ENCODE data around the gene ST6GAL1. TPM values are rescaled to one million over a fixed set of nuclear protein-coding genes. Genes with fewer than 3 reads are reported as not detected.
"Not testable (repeated sequence)": the region's sequence is repeated elsewhere in the genome, so short reads cannot be mapped to it uniquely, and the experiment has no call there.

Gene ST6GAL1
- total RNA-seq, 2 donors from 2014 or later, result 57.2 to 81.8 TPM

DNA sequence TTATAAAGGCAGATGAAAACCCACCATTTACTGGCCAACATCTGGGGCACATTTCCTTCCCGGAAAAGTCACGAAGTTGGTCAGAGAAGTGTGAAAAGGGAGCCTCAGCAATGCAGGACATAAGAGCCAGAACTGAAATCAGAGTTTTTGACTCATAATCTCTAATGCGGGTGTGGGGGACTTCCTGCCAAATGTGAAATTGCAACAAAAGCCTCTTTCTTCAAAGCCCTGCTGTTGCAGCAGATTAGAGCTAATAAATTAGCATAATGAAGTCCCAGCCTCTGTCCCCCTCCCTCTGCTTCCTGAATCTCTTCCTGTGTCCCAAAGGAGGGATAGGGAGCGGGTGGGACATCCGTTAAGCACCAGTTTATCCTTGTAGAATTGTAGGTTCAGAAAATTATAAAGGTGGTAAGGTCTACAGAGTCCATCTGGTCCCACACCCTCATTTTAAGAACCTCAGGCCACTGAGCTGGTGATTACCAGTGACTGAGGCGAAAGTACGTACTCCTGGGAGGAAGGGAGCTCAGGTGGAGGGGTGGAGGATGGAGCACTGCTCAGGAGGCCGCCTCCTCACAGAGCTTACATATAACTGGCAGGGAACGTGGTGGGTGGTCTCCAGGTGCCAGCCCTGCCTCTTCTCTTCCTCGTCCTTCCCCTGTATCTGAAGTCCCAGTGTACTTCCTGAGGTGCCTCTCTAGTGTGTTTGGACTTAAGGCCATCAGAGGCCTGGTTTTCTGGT lies 35.0 kb downstream of the ST6GAL1 start:
- no peak overlapping the region for H3K27ac ChIP-seq
- no peaks in the 10 kb centered on the region for H3K27me3 ChIP-seq
- TF ChIP-seq, protein P1, sequence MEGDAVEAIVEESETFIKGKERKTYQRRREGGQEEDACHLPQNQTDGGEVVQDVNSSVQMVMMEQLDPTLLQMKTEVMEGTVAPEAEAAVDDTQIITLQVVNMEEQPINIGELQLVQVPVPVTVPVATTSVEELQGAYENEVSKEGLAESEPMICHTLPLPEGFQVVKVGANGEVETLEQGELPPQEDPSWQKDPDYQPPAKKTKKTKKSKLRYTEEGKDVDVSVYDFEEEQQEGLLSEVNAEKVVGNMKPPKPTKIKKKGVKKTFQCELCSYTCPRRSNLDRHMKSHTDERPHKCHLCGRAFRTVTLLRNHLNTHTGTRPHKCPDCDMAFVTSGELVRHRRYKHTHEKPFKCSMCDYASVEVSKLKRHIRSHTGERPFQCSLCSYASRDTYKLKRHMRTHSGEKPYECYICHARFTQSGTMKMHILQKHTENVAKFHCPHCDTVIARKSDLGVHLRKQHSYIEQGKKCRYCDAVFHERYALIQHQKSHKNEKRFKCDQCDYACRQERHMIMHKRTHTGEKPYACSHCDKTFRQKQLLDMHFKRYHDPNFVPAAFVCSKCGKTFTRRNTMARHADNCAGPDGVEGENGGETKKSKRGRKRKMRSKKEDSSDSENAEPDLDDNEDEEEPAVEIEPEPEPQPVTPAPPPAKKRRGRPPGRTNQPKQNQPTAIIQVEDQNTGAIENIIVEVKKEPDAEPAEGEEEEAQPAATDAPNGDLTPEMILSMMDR (IDR thresholded peaks at IDR 0.05), result no peak
- no peaks in the 10 kb centered on the region for H3K9me3 ChIP-seq
- H3K4me1 ChIP-seq, result no peaks in the 10 kb centered on the region
- no peak overlapping the region for H3K4me3 ChIP-seq
- intact Hi-C loops (cut with DNase I), result no loop called here
- DNase-seq, result no peak
- H3K36me3 ChIP-seq, result no peaks in the 10 kb centered on the region
- no peak overlapping the region for H3K9ac ChIP-seq (ENCODE audit: low read depth in 2 of 2, low read length in 2 of 2)

DNA sequence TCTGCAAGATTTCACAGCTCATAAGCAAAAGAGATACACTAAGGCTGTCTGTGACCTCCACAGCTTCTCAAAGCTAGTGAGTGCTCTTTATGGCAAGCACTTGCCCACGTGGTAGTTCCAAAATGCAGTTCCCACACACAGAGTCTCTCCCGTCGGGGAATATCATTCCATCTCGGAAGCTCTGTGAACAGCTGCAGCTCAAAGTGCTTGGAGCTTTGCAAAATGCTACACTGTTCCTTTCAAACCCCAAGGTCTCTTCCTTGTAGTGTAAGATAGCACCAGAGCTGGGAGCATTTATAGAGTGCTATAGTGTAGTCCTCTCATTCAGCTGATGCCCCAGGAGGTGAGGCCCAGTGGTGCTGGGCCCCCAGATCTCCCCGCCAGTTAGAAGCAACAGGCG lies 36.1 kb downstream of the ST6GAL1 start:
- Histone ChIP-seq H3K9ac (ENCODE audit: low read depth in 2 of 2, low read length in 2 of 2) (no peak overlapping the region), H3K27me3 (no peaks in the 10 kb centered on the region), H3K27ac (no peak overlapping the region), H3K4me3 (no peak overlapping the region), H3K4me1 (no peaks in the 10 kb centered on the region), H3K36me3 (no peaks in the 10 kb centered on the region), H3K9me3 (no peaks in the 10 kb centered on the region)
- TF ChIP-seq, protein P1 (IDR thresholded peaks at IDR 0.05), result no peak
- DNase-seq, result no peak
- intact Hi-C loops (cut with DNase I), result no loop called here

DNA sequence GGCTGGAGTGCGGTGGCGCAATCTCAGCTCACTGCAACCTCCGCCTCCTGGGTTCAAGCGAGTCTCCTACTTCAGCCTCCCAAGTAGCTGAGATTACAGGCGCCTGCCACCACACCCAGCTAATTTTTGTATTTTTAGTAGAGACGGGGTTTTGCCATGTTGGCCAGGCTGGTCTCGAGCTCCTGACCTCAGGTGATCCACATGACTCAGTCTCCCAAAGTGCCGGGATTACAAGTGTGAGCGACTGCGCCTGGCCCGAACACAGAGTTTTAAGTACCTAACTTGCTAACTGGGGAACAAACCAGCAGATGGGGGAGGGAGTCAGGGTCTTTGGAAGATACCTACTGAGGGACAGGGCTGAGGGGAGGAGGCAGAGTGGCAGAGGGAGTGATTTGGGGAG lies 36.9 kb downstream of the ST6GAL1 start:
- intact Hi-C loops (cut with DNase I); DNase-seq; H3K9me3 ChIP-seq: not testable (repeated sequence)

DNA sequence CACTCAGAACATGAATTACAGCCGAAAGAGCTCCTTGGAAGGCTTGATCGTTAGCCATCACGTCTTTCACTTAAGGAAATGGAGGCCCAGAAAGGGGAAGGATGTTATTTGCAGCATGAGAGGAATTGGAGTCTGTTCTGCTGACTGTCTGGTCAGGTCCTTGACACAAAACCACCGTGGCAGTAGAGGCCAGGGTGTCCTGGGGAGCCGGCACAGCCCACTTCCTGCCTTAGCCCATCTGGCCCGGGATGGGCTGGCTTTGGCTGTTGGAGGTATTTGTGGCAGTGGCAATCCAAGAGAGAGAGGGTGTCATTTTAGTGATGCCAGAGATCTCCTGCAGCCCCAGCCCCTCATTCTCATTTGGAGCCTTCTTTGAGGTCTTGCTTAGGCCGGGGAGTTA lies 37.4 kb downstream of the ST6GAL1 start:
- Histone ChIP-seq H3K27me3 (no peaks in the 10 kb centered on the region), H3K9me3 (no peaks in the 10 kb centered on the region), H3K36me3 (no peaks in the 10 kb centered on the region), H3K4me1 (no peaks in the 10 kb centered on the region), H3K27ac (no peak overlapping the region), H3K9ac (ENCODE audit: low read depth in 2 of 2, low read length in 2 of 2) (no peak overlapping the region), H3K4me3 (no peak overlapping the region)
- DNase-seq, result no peak
- intact Hi-C loops (cut with DNase I), result no loop called here
- TF ChIP-seq, protein P1 (IDR thresholded peaks at IDR 0.05), result no peak

More for the DNA sequence above, 36.9 kb downstream of the ST6GAL1 start:
- not testable (repeated sequence) for H3K9ac ChIP-seq (ENCODE audit: low read depth in 2 of 2, low read length in 2 of 2); H3K36me3 ChIP-seq; H3K27me3 ChIP-seq; H3K4me1 ChIP-seq; H3K4me3 ChIP-seq; H3K27ac ChIP-seq

DNA sequence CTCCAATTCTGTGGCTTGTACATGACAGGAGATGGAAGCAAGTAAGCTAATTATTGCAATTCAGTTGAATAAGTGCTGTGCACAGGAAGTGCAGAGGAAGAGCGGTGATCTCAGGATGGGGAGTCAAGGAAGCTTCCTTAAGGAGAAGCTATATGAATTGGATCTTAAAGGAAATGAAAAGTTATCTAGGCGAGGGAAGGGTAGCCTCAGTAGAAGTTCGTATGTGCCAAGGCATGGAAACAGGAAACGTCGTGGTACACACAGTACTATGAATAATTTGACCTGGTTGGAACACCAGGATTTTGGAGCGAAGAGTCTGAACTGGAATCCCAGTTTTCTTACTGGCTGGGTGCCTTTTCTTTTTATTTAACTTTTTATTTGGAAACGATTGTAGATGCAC lies 39.3 kb downstream of the ST6GAL1 start:
- Histone ChIP-seq H3K27ac (no peak overlapping the region), H3K9ac (ENCODE audit: low read depth in 2 of 2, low read length in 2 of 2) (no peak overlapping the region), H3K36me3 (no peaks in the 10 kb centered on the region), H3K27me3 (no peaks in the 10 kb centered on the region), H3K4me3 (no peak overlapping the region), H3K9me3 (no peaks in the 10 kb centered on the region), H3K4me1 (no peaks in the 10 kb centered on the region)
- DNase-seq, result no peak
- TF ChIP-seq, protein P1 (IDR thresholded peaks at IDR 0.05), result no peak
- intact Hi-C loops (cut with DNase I), result no loop called here

DNA sequence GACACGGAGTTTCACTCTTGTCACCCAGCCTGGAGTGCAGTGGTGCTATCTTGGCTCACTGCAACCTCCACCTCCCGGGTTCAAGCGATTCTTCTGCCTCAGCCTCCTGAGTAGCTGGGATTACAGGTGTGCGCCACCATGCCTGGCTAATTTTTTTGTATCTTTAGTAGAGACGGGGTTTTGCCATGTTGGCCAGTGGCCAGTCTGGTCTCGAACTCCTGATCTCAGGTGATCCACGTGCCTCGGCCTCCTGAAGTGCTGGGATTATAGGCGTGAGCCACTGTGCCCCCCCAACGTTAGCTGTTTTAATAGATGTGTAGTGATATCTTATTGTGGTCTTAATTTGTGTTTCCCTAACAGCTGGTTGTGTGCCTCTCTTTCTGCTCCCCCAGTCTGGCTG lies 40.8 kb downstream of the ST6GAL1 start:
- H3K27ac ChIP-seq; H3K27me3 ChIP-seq; intact Hi-C loops (cut with DNase I); DNase-seq; H3K9ac ChIP-seq (ENCODE audit: low read depth in 2 of 2, low read length in 2 of 2); H3K36me3 ChIP-seq; H3K4me3 ChIP-seq; H3K9me3 ChIP-seq; H3K4me1 ChIP-seq: not testable (repeated sequence)

Data from colonic mucosa (tissue), 4 donors.